CD14-positive monocyte (primary cell): ENCODE data around the gene AVP. TPM values are rescaled to one million over a fixed set of nuclear protein-coding genes. Genes with fewer than 3 reads are reported as not detected.

Experiments
- DNase-seq, 3 donors: peaks; one replicate each; pipeline ENCODE4 v3.0.0-alpha.2; 2011 to 2022
- H2AFZ ChIP-seq: 2 replicates; pipeline ENCODE4 v1.6.0; 2012; ENCODE audit warnings: mild to moderate bottlenecking, low read depth, low read length, inconsistent platforms; ENCODE audit not compliant: insufficient read depth, poor library complexity, severe bottlenecking
- H3K27ac ChIP-seq, 2 donors: 1 replicate in 1 of 2; 2 replicates in 1 of 2; pipeline ENCODE4 v1.5.1; 2012 to 2013; ENCODE audit warnings: low read length in 2 of 2, control low read depth in 1 of 2, inconsistent platforms in 1 of 2, low read depth in 1 of 2, mild to moderate bottlenecking in 1 of 2
- H3K27me3 ChIP-seq, 2 donors: one replicate each; pipeline versions ENCODE4 v1.6.0 to v1.6.1; 2011 to 2013; ENCODE audit warnings: low read length in 2 of 2; ENCODE audit not compliant: control insufficient read depth in 2 of 2, insufficient read depth in 2 of 2
- H3K36me3 ChIP-seq, 2 donors: replicated peaks in 1 of 2; 1 replicate in 1 of 2; 2 replicates in 1 of 2; pipeline versions ENCODE4 v1.5.1 to v1.6.1; 2012 to 2013; ENCODE audit warnings: low read length in 2 of 2, control low read depth in 1 of 2, inconsistent platforms in 1 of 2, mild to moderate bottlenecking in 1 of 2; ENCODE audit not compliant: insufficient read depth in 2 of 2, control insufficient read depth in 1 of 2
- H3K4me1 ChIP-seq, 2 donors: 1 replicate in 1 of 2; 2 replicates in 1 of 2; pipeline versions ENCODE4 v1.5.1 to v1.6.1; 2012 to 2013; ENCODE audit warnings: low read length in 2 of 2, control low read depth in 1 of 2, inconsistent platforms in 1 of 2, mild to moderate bottlenecking in 1 of 2, moderate library complexity in 1 of 2; ENCODE audit not compliant: insufficient read depth in 2 of 2, control insufficient read depth in 1 of 2
- H3K4me2 ChIP-seq: replicated peaks from 2 replicates; pipeline ENCODE3; 2012; ENCODE audit warnings: low read length, moderate library complexity, mild to moderate bottlenecking; ENCODE audit not compliant: poor library complexity, severe bottlenecking; ENCODE audit errors: extremely low read depth
- H3K4me3 ChIP-seq, 3 experiments: fragments of 200-600 bp in 1 of 3; sonication (generic) in 1 of 3; replicated peaks in 1 of 3; 1 replicate in 2 of 3; 2 replicates in 1 of 3; pipeline ENCODE4 v1.5.1; 2011 to 2013; ENCODE audit warnings: low read length in 3 of 3, mild to moderate bottlenecking in 3 of 3, control low read depth in 2 of 3, low read depth in 2 of 3, inconsistent platforms in 1 of 3, moderate library complexity in 1 of 3
- H3K79me2 ChIP-seq: 2 replicates; pipeline ENCODE4 v1.6.0; 2012; ENCODE audit warnings: mild to moderate bottlenecking, control low read depth, inconsistent platforms, low read length, moderate library complexity; ENCODE audit not compliant: insufficient read depth
- H3K9ac ChIP-seq: 2 replicates; pipeline ENCODE4 v1.6.0; 2017; ENCODE audit warnings: low read length, mild to moderate bottlenecking; ENCODE audit not compliant: insufficient read depth, poor library complexity, severe bottlenecking
- H3K9me3 ChIP-seq, 2 donors: replicated peaks in 1 of 2; 1 replicate in 1 of 2; 2 replicates in 1 of 2; pipeline versions ENCODE4 v1.5.1 to v1.6.1; 2012 to 2013; ENCODE audit warnings: low read length in 2 of 2, control low read depth in 1 of 2; ENCODE audit not compliant: control insufficient read depth in 1 of 2, insufficient read depth in 1 of 2
- H4K20me1 ChIP-seq: 2 replicates; pipeline ENCODE4 v1.6.0; 2012; ENCODE audit warnings: mild to moderate bottlenecking, low read length, control low read depth, moderate library complexity; ENCODE audit not compliant: insufficient read depth
- H3K27ac Mint-ChIP-seq, 7 donors: one replicate each; pipeline ENCODE4 v1.8.0; 2020; ENCODE audit warnings: mild to moderate bottlenecking in 7 of 7, mixed read lengths in 7 of 7, moderate library complexity in 6 of 7, inconsistent platforms in 2 of 7
- H3K27me3 Mint-ChIP-seq, 3 donors: one replicate each; pipeline ENCODE4 v1.8.0; 2021 to 2022; ENCODE audit warnings: low read depth in 3 of 3, mild to moderate bottlenecking in 3 of 3, mixed read lengths in 3 of 3, moderate library complexity in 3 of 3, inconsistent platforms in 1 of 3
- H3K36me3 Mint-ChIP-seq, 2 donors: one replicate each; pipeline ENCODE4 v1.8.0; 2020; ENCODE audit warnings: mixed read lengths in 2 of 2, inconsistent platforms in 1 of 2, mild to moderate bottlenecking in 1 of 2
- H3K4me1 Mint-ChIP-seq: one replicate; pipeline ENCODE4 v1.8.0; 2020; ENCODE audit warnings: mild to moderate bottlenecking, mixed read lengths
- H3K4me3 Mint-ChIP-seq, 2 donors: one replicate each; pipeline ENCODE4 v1.8.0; 2020; ENCODE audit warnings: mild to moderate bottlenecking in 2 of 2, mixed read lengths in 2 of 2, moderate library complexity in 1 of 2
- H3K9me3 Mint-ChIP-seq, 7 donors: one replicate each; pipeline ENCODE4 v1.8.0; 2020 to 2022; ENCODE audit warnings: mixed read lengths in 7 of 7, mild to moderate bottlenecking in 6 of 7, moderate library complexity in 6 of 7, inconsistent platforms in 2 of 7
- CTCF ChIP-seq: fragments of 200-600 bp; IDR thresholded peaks from one replicate; pipeline ENCODE4 v1.8.0; 2022; ENCODE audit warnings: antibody characterized with exemption, mild to moderate bottlenecking
- WGBS: methylation state at CpG from one replicate; pipeline ENCODE4 v1.1.5; 2013; ENCODE audit warnings: missing lambda C conversion rate; ENCODE audit not compliant: insufficient coverage; 5-methylcytosine and 5-hydroxymethylcytosine counted together
- intact Hi-C, 2 donors: fragments of 100-400 bp; cut with micrococcal nuclease; formaldehyde crosslinking; loops; one replicate each; pipeline versions ENCODE4 v1.15.0 to v1.15.1; 2023
- polyA plus RNA-seq, 3 donors: library from polyadenylated mRNA; depleted of rRNA in 1 of 3; unstranded in 2 of 3; stranded (reverse) in 1 of 3; fragments of 300-500 nt in 2 of 3; fragments of >200 nt in 1 of 3; fragmentation: Illumina TruSeq in 2 of 3; gene quantifications; 1 replicate in 2 of 3; 2 replicates in 1 of 3; pipeline ENCODE4 v1.2.3, GENCODE V29; 2012 to 2021

Gene AVP
- polyA plus RNA-seq, 3 donors: not detected

- H3K4me3 Mint-ChIP-seq: no peak overlapping the region
- H3K4me1 Mint-ChIP-seq: peaks cover 19% of the 10 kb centered on the region
- Histone ChIP-seq H3K9ac (no peak overlapping the region), H3K27ac (no peak overlapping the region), H3K4me3 (no peak overlapping the region), H3K27me3 (peaks cover 26 to 40% of the 10 kb centered on the region in 2 donors), H2AFZ (no peak overlapping the region), H3K4me2 (no peak overlapping the region), H4K20me1 (no peaks in the 10 kb centered on the region), H3K9me3 (no peaks in the 10 kb centered on the region), H3K36me3 (no peaks in the 10 kb centered on the region), H3K4me1 (peaks cover 12 to 21% of the 10 kb centered on the region in 2 donors), H3K79me2 (no peaks in the 10 kb centered on the region)
- TF ChIP-seq CTCF: no peak
- 98% methylated on average over 7 of the region's 13 CpGs for WGBS
- H3K9me3 Mint-ChIP-seq: peaks cover 0 to 14% (median 10%) of the 10 kb centered on the region in 7 donors
- no peak for DNase-seq
- peaks cover 38 to 63% (median 49%) of the 10 kb centered on the region in 3 donors for H3K27me3 Mint-ChIP-seq
- peak overlapping the region in 1 of 7 donors; percentile 25 for H3K27ac Mint-ChIP-seq
- intact Hi-C loops: no loop called here
- H3K36me3 Mint-ChIP-seq: peaks cover 0 to 7% of the 10 kb centered on the region in 2 donors
These were observed 10.5 kb upstream of the AVP start for GRCh38 chr20:3094848-3095629.

DNA sequence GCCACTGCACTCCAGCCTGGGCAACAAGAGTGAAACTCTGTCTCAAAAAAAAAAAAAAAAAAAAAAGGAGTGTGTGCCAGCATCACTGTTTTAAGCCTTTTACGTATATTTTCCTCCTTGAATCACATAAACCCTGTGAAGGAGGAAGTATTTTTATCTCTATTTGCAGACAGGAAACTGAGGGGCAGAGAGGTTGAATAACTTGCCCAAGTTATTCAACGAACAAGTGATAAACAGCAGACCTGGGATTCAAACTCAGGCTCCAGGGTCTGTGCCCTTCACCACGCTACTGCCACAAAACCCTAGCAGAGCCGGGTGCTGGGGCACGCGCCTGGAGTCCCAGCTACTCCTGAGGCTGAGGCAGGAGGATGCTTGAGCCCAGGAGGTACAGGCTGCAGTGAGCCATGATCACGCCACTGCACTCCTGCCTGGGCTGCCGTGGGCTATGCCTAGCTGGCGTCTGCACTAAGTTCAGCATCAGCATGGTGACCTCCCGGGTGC, 9.4 kb upstream of the AVP start:
- no peaks in the 10 kb centered on the region for H3K79me2 ChIP-seq
- Mint-ChIP-seq H3K4me3 (peak overlapping the region; percentile 69 to 87), H3K4me1 (peaks cover 19% of the 10 kb centered on the region), H3K27me3 (peaks cover 45 to 69% (median 56%) of the 10 kb centered on the region in 3 donors), H3K36me3 (peaks cover 0 to 7% of the 10 kb centered on the region in 2 donors), H3K27ac (peak overlapping the region in 2 of 7 donors; percentile 36 to 48), H3K9me3 (peaks cover 0 to 14% (median 10%) of the 10 kb centered on the region in 7 donors)
- peak in 1 of 3 donors; percentile 23 for DNase-seq
- no peaks in the 10 kb centered on the region for H4K20me1 ChIP-seq
- H3K4me3 ChIP-seq: peak overlapping the region in 1 of 3 experiments; percentile 72
- intact Hi-C loops: no loop called here
- 3% methylated on average over 7 of the region's 10 CpGs for WGBS
- peak overlapping the region; percentile 24 for H2AFZ ChIP-seq
- H3K9ac ChIP-seq: peak overlapping the region; percentile 59
- no peaks in the 10 kb centered on the region for H3K36me3 ChIP-seq
- no peak overlapping the region for H3K27ac ChIP-seq
- peak overlapping the region; percentile 81 for H3K4me2 ChIP-seq
- peaks cover 26 to 46% of the 10 kb centered on the region in 2 donors for H3K27me3 ChIP-seq
- no peak for TF ChIP-seq CTCF
- H3K9me3 ChIP-seq: no peaks in the 10 kb centered on the region
- H3K4me1 ChIP-seq: peaks cover 12 to 21% of the 10 kb centered on the region in 2 donors
